Measurements from ENCODE around the gene STK10.

STK10 gene

GRCh38 chr5:172123269-172123692 is 64.7 kb downstream of the STK10 start:
- TF ChIP-seq ZFX (IDR thresholded peaks at IDR 0.05), result no peak
- TF ChIP-seq CTCF (conservative IDR thresholded peaks at IDR 0.05), result no peak
- no peak overlapping the region for H3K27ac ChIP-seq

DNA sequence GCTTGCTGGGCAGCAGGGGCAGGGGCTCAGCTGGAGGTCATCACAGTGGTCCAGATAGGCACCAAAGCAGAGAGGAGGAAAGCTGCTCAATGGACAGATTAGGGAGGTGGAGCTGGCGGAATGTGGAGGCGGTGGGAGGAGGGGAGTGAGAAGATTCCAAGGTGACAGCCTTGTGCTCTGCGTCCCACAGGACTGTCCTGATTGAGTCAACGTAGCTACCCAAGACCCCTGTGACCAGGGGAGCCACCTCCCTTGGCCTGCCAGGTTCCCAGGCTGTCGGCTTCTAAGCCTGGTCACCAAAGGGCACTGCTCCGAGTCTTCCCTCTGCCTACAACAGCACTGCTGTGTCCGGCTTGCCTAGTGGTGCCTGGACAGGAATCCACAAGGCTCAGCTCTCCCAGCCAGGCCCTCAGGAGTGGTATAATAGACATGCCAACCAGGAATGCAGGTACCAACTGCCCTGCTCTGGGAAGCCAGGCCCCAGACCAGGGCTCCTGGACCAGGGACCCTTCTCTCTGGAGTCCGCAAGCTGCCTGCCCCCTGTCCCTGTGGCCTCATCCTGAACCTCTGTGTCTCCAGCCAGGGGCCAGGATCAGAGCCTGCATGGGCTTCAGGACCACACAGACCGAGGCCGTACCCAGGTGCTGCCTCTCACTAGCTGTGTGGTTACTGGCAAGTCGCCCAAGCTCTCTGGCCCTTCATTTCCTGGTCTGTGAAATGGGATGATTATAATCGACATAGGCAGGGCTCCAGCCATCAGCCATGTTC is 67.9 kb downstream of the STK10 start:
- TF ChIP-seq ZFX (IDR thresholded peaks at IDR 0.05) (no peak), CTCF (conservative IDR thresholded peaks at IDR 0.05) (no peak)
- H3K27ac ChIP-seq, result no peak overlapping the region

- H3K27ac ChIP-seq, result no peak overlapping the region
- TF ChIP-seq ZFX (IDR thresholded peaks at IDR 0.05), result no peak
- TF ChIP-seq CTCF (conservative IDR thresholded peaks at IDR 0.05), result no peak
Measured at GRCh38 chr5:172118891-172119290, 69.1 kb downstream of the STK10 start.

GRCh38 chr5:172117977-172118701 is 69.9 kb downstream of the STK10 start:
- TF ChIP-seq CTCF (conservative IDR thresholded peaks at IDR 0.05) (no peak), ZFX (IDR thresholded peaks at IDR 0.05) (no peak)
- H3K27ac ChIP-seq, result no peak overlapping the region

DNA sequence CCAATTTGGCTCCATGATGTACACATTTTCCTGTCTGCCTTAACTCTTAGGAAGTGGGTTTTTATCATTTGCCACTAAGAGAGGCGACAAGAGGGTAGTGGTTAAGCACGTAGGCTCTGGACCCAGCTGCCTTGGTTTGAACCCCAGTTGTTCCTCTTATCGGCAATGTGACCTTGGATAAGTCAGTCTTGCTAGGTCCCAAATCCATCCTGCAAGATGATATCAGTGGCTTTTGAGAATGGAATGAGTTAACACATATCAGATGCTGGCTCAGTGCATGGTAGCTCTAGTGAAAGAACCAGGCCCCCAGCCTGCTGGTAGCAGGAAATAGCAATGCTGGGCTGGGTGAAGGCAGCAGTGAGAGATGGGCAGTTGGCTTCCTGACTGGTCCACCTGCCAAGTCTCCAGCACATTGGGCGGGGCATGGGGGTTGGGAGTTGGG is 72.5 kb downstream of the STK10 start:
- TF ChIP-seq ZFX (IDR thresholded peaks at IDR 0.05) (no peak), CTCF (conservative IDR thresholded peaks at IDR 0.05) (no peak)
- no peak overlapping the region for H3K27ac ChIP-seq

DNA sequence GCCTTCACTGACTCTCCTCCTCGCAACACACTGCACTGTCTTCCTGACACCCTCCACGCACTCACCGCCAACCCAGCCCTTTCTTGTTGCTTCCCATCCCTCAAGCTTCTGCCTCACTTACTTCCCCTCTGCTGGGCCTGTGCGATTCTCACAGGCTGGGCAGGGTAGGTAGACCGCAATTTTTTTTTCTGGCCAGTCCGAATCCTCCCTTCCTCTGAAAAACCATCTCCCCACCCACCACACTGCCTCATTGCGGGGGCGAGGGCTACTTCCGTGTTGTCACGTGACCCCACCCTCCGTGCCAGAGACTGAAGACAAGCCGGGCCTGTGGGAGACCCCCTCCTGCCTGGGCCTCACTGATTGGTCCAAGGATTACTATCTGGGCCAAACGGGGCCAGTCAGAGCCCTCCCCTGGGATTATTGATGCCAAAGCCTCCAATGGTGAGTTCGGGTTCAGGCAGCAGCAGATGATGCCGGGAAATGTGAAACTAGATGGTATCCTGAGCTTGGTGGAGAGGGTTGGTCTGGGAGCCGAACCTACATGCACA is 73.1 kb downstream of the STK10 start:
- H3K27ac ChIP-seq, result no peak overlapping the region
- no peak for TF ChIP-seq CTCF (conservative IDR thresholded peaks at IDR 0.05)
- no peak for TF ChIP-seq ZFX (IDR thresholded peaks at IDR 0.05)

GRCh38 chr5:172113036-172113435 is 75.0 kb downstream of the STK10 start:
- H3K27ac ChIP-seq, result no peak overlapping the region
- TF ChIP-seq ZFX (IDR thresholded peaks at IDR 0.05), result no peak
- no peak for TF ChIP-seq CTCF (conservative IDR thresholded peaks at IDR 0.05)
